ENCODE measurements around the gene EIF3F. TPM values are rescaled to one million over a fixed set of nuclear protein-coding genes. Genes with fewer than 3 reads are reported as not detected.

Gene EIF3F
- total and polyA plus RNA-seq, 2 donors (not counting 1 experiment from before 2014, with no cell fraction given) = 330 to 584 TPM

- no peaks in the 10 kb centered on the region for H3K9me3 Mint-ChIP-seq (ENCODE audit: insufficient read depth)
- no peak overlapping the region for H3K4me3 Mint-ChIP-seq
- 80% methylated on average over 2 of the region's 4 CpGs for WGBS (ENCODE audit: insufficient coverage)
- intact Hi-C loops (cut with micrococcal nuclease) = no loop called here
- DNase-seq = no peak
- ChIA-PET POLR2A (no interaction called here), CTCF (interaction anchor here (1.1 to 1.6 kb wide), 3 partner anchors 8 to 538 kb away, joined by 3 to 4 read pairs (median 4); no protein-coding TSS in a partner anchor)
- no peak overlapping the region for H2AFZ ChIP-seq (ENCODE audit: insufficient read depth, low read depth, low read length, poor library complexity, severe bottlenecking)
- peaks cover 0 to 8% of the 10 kb centered on the region in 2 donors for H3K4me1 ChIP-seq (ENCODE audit: control insufficient read depth in 2 of 2, insufficient read depth in 2 of 2, low read length in 2 of 2)
- no peak overlapping the region for H3K9ac ChIP-seq (ENCODE audit: low read length)
- no peaks in the 10 kb centered on the region for H4K20me1 ChIP-seq (ENCODE audit: control insufficient read depth, insufficient read depth, low read length, poor library complexity, severe bottlenecking)
- H3K4me2 ChIP-seq (replicated peaks; ENCODE audit: low read depth, low read length, poor library complexity, severe bottlenecking) = no peak overlapping the region
- peaks cover 6% of the 10 kb centered on the region for H3K4me1 Mint-ChIP-seq
- H3K27ac Mint-ChIP-seq = no peak overlapping the region
- H3K36me3 ChIP-seq (replicated peaks in 1 of 2; ENCODE audit: control extremely low read depth in 1 of 2, control insufficient read depth in 1 of 2, extremely low read depth in 1 of 2, insufficient read depth in 2 of 2, low read length in 1 of 2) = no peaks in the 10 kb centered on the region
- H3K9me3 ChIP-seq (ENCODE audit: control extremely low read depth in 1 of 3, control insufficient read depth in 2 of 3, insufficient read depth in 1 of 3, low read length in 2 of 3) = no peaks in the 10 kb centered on the region
- peaks cover 27% of the 10 kb centered on the region for H3K27me3 Mint-ChIP-seq
- no peak overlapping the region for H3K4me3 ChIP-seq (ENCODE audit: control extremely low read depth in 1 of 5, extremely low read depth in 1 of 5, insufficient read depth in 1 of 5, low read depth in 2 of 5, low read length in 4 of 5)
- H3K27me3 ChIP-seq (replicated peaks in 1 of 4; ENCODE audit: control extremely low read depth in 1 of 4, control insufficient read depth in 3 of 4, insufficient read depth in 4 of 4, low read length in 3 of 4) = peaks cover 0 to 40% (median 11%) of the 10 kb centered on the region in 4 experiments
- H3K27ac ChIP-seq (ENCODE audit: low read length in 2 of 2) = no peak overlapping the region
- TF ChIP-seq CTCF (IDR thresholded peaks at IDR 0.05) = no peak
- no peak for ATAC-seq (ENCODE audit: low read depth)
- no peaks in the 10 kb centered on the region for H3K79me2 ChIP-seq (ENCODE audit: control insufficient read depth, insufficient read depth, low read length)
These were observed 41.6 kb downstream of the EIF3F start for GRCh38 chr11:8028766-8029165.

- Histone ChIP-seq H3K9ac (ENCODE audit: low read length) (no peak overlapping the region), H3K79me2 (ENCODE audit: control insufficient read depth, insufficient read depth, low read length) (no peaks in the 10 kb centered on the region), H2AFZ (ENCODE audit: insufficient read depth, low read depth, low read length, poor library complexity, severe bottlenecking) (no peak overlapping the region), H3K36me3 (replicated peaks in 1 of 2; ENCODE audit: control extremely low read depth in 1 of 2, control insufficient read depth in 1 of 2, extremely low read depth in 1 of 2, insufficient read depth in 2 of 2, low read length in 1 of 2) (no peaks in the 10 kb centered on the region), H3K4me3 (ENCODE audit: control extremely low read depth in 1 of 5, extremely low read depth in 1 of 5, insufficient read depth in 1 of 5, low read depth in 2 of 5, low read length in 4 of 5) (no peak overlapping the region), H3K4me2 (replicated peaks; ENCODE audit: low read depth, low read length, poor library complexity, severe bottlenecking) (no peak overlapping the region), H3K9me3 (ENCODE audit: control extremely low read depth in 1 of 3, control insufficient read depth in 2 of 3, insufficient read depth in 1 of 3, low read length in 2 of 3) (no peaks in the 10 kb centered on the region), H4K20me1 (ENCODE audit: control insufficient read depth, insufficient read depth, low read length, poor library complexity, severe bottlenecking) (no peaks in the 10 kb centered on the region), H3K4me1 (ENCODE audit: control insufficient read depth in 2 of 2, insufficient read depth in 2 of 2, low read length in 2 of 2) (peaks cover 0 to 8% of the 10 kb centered on the region in 2 donors), H3K27me3 (replicated peaks in 1 of 4; ENCODE audit: control extremely low read depth in 1 of 4, control insufficient read depth in 3 of 4, insufficient read depth in 4 of 4, low read length in 3 of 4) (peaks cover 0 to 31% (median 10%) of the 10 kb centered on the region in 4 experiments), H3K27ac (ENCODE audit: low read length in 2 of 2) (no peak overlapping the region)
- peaks cover 6% of the 10 kb centered on the region for H3K4me1 Mint-ChIP-seq
- H3K4me3 Mint-ChIP-seq = no peak overlapping the region
- no peak overlapping the region for H3K27ac Mint-ChIP-seq
- ATAC-seq (ENCODE audit: low read depth) (no peak), DNase-seq (no peak)
- WGBS (ENCODE audit: insufficient coverage) = 95% methylated on average over 7 of the region's 8 CpGs
- TF ChIP-seq CTCF (IDR thresholded peaks at IDR 0.05) = no peak
- TF ChIP-seq EZH2 (IDR thresholded peaks at IDR 0.05; ENCODE audit: borderline replicate concordance, insufficient read depth, low read depth, low read length, poor library complexity, severe bottlenecking) = no peak
- ChIA-PET CTCF (interaction anchor here (1.1 to 1.6 kb wide), 4 partner anchors 10 to 536 kb away, joined by 3 to 8 read pairs (median 4); no protein-coding TSS in a partner anchor), POLR2A (no interaction called here)
- H3K27me3 Mint-ChIP-seq = peaks cover 33% of the 10 kb centered on the region
- no peaks in the 10 kb centered on the region for H3K9me3 Mint-ChIP-seq (ENCODE audit: insufficient read depth)
- intact Hi-C loops (cut with micrococcal nuclease) = no loop called here
These were observed 43.5 kb downstream of the EIF3F start for GRCh38 chr11:8030526-8031247.

Data from B cell (primary cell).